GM15510 (cell line): ENCODE data around the gene OR6C70.

ENCODE experiments used
- POLR2A ChIP-seq: IDR thresholded peaks from 3 replicates; pipeline ENCODE4 v1.6.1; 2011; ENCODE audit warnings: borderline replicate concordance; ENCODE audit not compliant: insufficient read length; ENCODE audit errors: extremely low read depth

The OR6C70 gene

GRCh38 chr12:55420307-55420962 is 49.5 kb downstream of the OR6C70 start:
- no peak for TF ChIP-seq POLR2A
